ENCODE data around the gene EXOC3.

DNA sequence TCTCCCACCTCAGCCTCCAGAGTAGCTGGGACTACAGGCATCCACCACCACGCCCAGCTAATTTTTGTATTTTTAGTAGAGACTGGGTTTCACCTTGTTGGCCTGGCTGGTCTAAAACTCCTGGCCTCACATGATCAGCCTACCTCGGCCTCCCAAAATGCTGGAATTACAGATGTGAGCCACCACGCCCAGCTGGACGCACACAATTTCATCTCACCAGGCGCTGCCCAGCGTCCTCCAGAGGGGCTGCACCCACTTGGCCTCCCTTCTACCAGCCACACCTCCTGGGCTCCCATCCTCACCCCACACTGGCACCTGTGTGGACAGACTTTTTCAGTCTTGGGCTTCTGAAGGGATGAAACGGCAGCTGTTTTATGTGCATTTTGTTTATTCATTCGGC is 3.8 kb upstream of the EXOC3 start:
- TF ChIP-seq ZNF274 (IDR thresholded peaks at IDR 0.05; ENCODE audit: low read depth, low read length) (no peak), YY1 (IDR thresholded peaks at IDR 0.05; ENCODE audit: insufficient read depth, insufficient read length) (no peak)

Measured in NT2/D1 (cell line).